Measurements from ENCODE around the gene GSK3A. TPM values are rescaled to one million over a fixed set of nuclear protein-coding genes. Genes with fewer than 3 reads are reported as not detected.

The GSK3A gene
- total and polyA plus RNA-seq, 7 donors, result 17.4 to 49.5 (median 28.5) TPM

- intact Hi-C loops (cut with DNase I), result loop anchor here (1.0 to 2.0 kb wide), 2 partner anchors 13 to 26 kb away; no protein-coding TSS in a partner anchor
- no peaks in the 10 kb centered on the region for H3K9me3 ChIP-seq
- no peaks in the 10 kb centered on the region for H3K27me3 ChIP-seq
- peak within 1 kb of the TSS; percentile 84 to 100 (median 98) for H3K4me3 ChIP-seq
- peak; percentile 98 for DNase-seq
- peaks cover 0 to 50% (median 39%) of the 10 kb centered on the region in 4 donors for H3K4me1 ChIP-seq
- TF ChIP-seq POLR2AphosphoS5 (IDR thresholded peaks at IDR 0.05), result peak; percentile 97 to 99 (median 98)
- peak; percentile 33 to 53 for TF ChIP-seq POLR2A (IDR thresholded peaks at IDR 0.05)
- no peak for TF ChIP-seq CTCF (IDR thresholded peaks at IDR 0.05)
- peak in 1 of 4 donors; percentile 17 for TF ChIP-seq EP300 (IDR thresholded peaks at IDR 0.05)
- H3K36me3 ChIP-seq, result peaks cover 0 to under 1% (median under 1%) of the 10 kb centered on the region in 4 donors
- 1% methylated on average over 75 of the region's 75 CpGs for WGBS, 2 donors
- H3K27ac ChIP-seq, result peak within 1 kb of the TSS; percentile 99 to 100 (median 100)
Observed at GRCh38 chr19:42254850-42255765, 12.7 kb upstream of the GSK3A start, which contains the start of gene ERF. TSS of gene ERF (minus strand) at chr19:42255128. CDS start at chr19:42254999, 129 bp downstream.

DNA sequence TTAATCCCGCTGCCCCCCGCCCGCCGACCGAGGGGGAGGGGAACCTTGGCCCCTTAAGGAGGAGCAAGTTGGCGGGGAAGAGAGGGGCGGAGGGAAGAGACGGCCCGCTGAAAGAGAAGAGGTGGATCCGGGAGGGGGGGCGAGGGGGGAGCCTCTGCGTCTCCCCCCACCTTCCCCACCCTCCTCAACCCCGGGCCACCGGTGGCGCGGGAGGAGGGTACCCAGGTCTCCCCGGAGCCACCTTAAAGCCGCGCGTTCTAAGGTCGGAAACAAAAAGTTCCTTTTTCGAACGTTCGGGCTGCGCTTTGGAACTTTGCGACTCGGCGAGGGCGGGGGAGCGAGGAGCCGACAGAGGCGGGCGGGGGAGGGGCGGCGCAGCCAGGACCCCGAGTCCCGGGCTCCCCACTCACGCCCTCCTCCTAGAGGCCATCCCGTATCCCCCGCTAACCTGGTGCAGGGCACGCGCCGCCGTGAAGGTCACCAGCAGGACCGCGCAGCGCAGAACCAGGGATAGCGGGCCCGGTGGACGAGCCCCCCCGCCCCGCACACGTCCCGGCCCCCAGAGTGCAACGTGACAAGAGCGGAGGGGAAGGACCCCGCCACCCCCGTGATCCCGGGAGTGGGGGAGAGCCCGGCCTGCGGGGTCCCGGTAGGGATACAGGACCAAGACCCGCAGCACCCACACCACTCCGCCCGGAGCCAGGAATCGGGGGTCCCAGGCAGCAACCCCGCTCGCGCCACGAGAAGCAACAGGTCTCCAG is 11.9 kb upstream of the GSK3A start:
- TF ChIP-seq CTCF (IDR thresholded peaks at IDR 0.05), result no peak
- peak in 1 of 2 donors; percentile 29 for TF ChIP-seq POLR2A (IDR thresholded peaks at IDR 0.05)
- no peak for TF ChIP-seq EP300 (IDR thresholded peaks at IDR 0.05)
- peak; percentile 45 to 76 (median 70) for TF ChIP-seq POLR2AphosphoS5 (IDR thresholded peaks at IDR 0.05)
- H3K27me3 ChIP-seq, result no peaks in the 10 kb centered on the region
- peaks cover 3 to 9% (median 7%) of the 10 kb centered on the region in 4 donors for H3K36me3 ChIP-seq
- H3K9me3 ChIP-seq, result no peaks in the 10 kb centered on the region
- DNase-seq, result peak; percentile 91
- intact Hi-C loops (cut with DNase I), result loop anchor here (2.0 kb wide), 1 partner anchor 27 kb away; no protein-coding TSS in a partner anchor
- peaks cover 0 to 58% (median 47%) of the 10 kb centered on the region in 4 donors for H3K4me1 ChIP-seq
- H3K4me3 ChIP-seq, result peak overlapping the region; percentile 84 to 100 (median 98)
- peak overlapping the region; percentile 99 to 100 (median 100) for H3K27ac ChIP-seq
- WGBS, 2 donors, result 0 to 1% methylated on average over 69 to 70 of the region's 70 CpGs

- H3K4me1 ChIP-seq, result peaks cover 0 to 63% (median 51%) of the 10 kb centered on the region in 4 donors
- peak in 1 of 2 donors; percentile 15 for TF ChIP-seq POLR2A (IDR thresholded peaks at IDR 0.05)
- TF ChIP-seq EP300 (IDR thresholded peaks at IDR 0.05), result no peak
- no peak for TF ChIP-seq CTCF (IDR thresholded peaks at IDR 0.05)
- TF ChIP-seq POLR2AphosphoS5 (IDR thresholded peaks at IDR 0.05), result peak; percentile 53 to 76 (median 64)
- H3K4me3 ChIP-seq, result peak overlapping the region; percentile 84 to 100 (median 98)
- H3K27me3 ChIP-seq, result no peaks in the 10 kb centered on the region
- WGBS, 2 donors, result 1% methylated on average over 71 of the region's 71 CpGs
- peaks cover 11 to 17% (median 15%) of the 10 kb centered on the region in 4 donors for H3K36me3 ChIP-seq
- DNase-seq, result peak; percentile 89
- intact Hi-C loops (cut with DNase I), result loop anchor here (2.0 kb wide), 1 partner anchor 27 kb away; no protein-coding TSS in a partner anchor
- no peaks in the 10 kb centered on the region for H3K9me3 ChIP-seq
- peak overlapping the region; percentile 99 to 100 (median 100) for H3K27ac ChIP-seq
Observed at GRCh38 chr19:42253245-42254088, 11.1 kb upstream of the GSK3A start.
